Endothelial cell of umbilical vein (primary cell): ENCODE measurements around the gene DCX. TPM values are rescaled to one million over a fixed set of nuclear protein-coding genes. Genes with fewer than 3 reads are reported as not detected.

Source experiments
- BruUV-seq: library from RNA; stranded (reverse); fragments of 400-500 nt; replicated peaks from 2 replicates; lab custom pipeline; 2021; lab: Mats Ljungman, UMichigan
- CTCF ChIA-PET: fragments of 300-600, 350-600 bp; sonication (Branson Sonifier 250); formaldehyde crosslinking; loops from one replicate; lab custom pipeline; 2021; ENCODE audit warnings: antibody characterized with exemption, inconsistent platforms; lab: Charles Lee
- POLR2A ChIA-PET: fragments of 300-600, 350-600 bp; sonication (Branson Sonifier 250); formaldehyde crosslinking; loops from one replicate; lab custom pipeline; 2021; ENCODE audit warnings: antibody characterized with exemption, inconsistent platforms; lab: Charles Lee
- DNase-seq: peaks from one replicate; pipeline ENCODE4 v3.0.0-alpha.2; 2011; ENCODE audit warnings: low read depth, low spot score
- FAIRE-seq: peaks from 2 replicates; lab custom pipeline; 2011; peaks lifted over from hg19 to GRCh38; lab: Jason Lieb, UNC
- H2AFZ ChIP-seq: 2 replicates; pipeline ENCODE4 v1.6.0; 2012; ENCODE audit warnings: low read depth, low read length, control low read depth, inconsistent platforms
- H3K27ac ChIP-seq: 2 replicates; pipeline ENCODE4 v1.5.1; 2011; ENCODE audit warnings: low read depth, mild to moderate bottlenecking, control low read depth, low read length, moderate library complexity; ENCODE audit not compliant: insufficient read depth
- H3K27me3 ChIP-seq, 2 experiments: 2 replicates each; pipeline versions ENCODE4 v1.6.0 to v1.6.1; 2011; ENCODE audit warnings: low read length in 2 of 2, mixed read lengths in 1 of 2; ENCODE audit not compliant: control insufficient read depth in 2 of 2, insufficient read depth in 2 of 2
- H3K36me3 ChIP-seq, 2 experiments: 2 replicates in 1 of 2; 3 replicates in 1 of 2; pipeline ENCODE4 v1.5.1; 2011; ENCODE audit warnings: low read length in 2 of 2, mild to moderate bottlenecking in 1 of 2, moderate library complexity in 1 of 2; ENCODE audit not compliant: control insufficient read depth in 2 of 2, insufficient read depth in 2 of 2; ENCODE audit errors: extremely low read depth in 1 of 2
- H3K4me1 ChIP-seq: 3 replicates; pipeline ENCODE4 v1.5.1; 2011; ENCODE audit warnings: mild to moderate bottlenecking, low read length; ENCODE audit not compliant: control insufficient read depth, insufficient read depth; ENCODE audit errors: extremely low read depth
- H3K4me2 ChIP-seq: 2 replicates; pipeline ENCODE4 v1.6.1; 2011; ENCODE audit warnings: low read length, control low read depth, mixed read lengths; ENCODE audit not compliant: insufficient read depth
- H3K4me3 ChIP-seq, 3 experiments: fragments of 200-600 bp in 1 of 3; sonication (generic), shearing (Covaris generic) in 1 of 3; replicated peaks in 1 of 3; 2 replicates each; pipeline ENCODE4 v1.5.1; 2011 to 2016; ENCODE audit warnings: control low read depth in 3 of 3, low read length in 3 of 3, mild to moderate bottlenecking in 2 of 3, inconsistent platforms in 1 of 3, low read depth in 1 of 3, moderate library complexity in 1 of 3; ENCODE audit not compliant: insufficient read depth in 1 of 3
- H3K79me2 ChIP-seq: 2 replicates; pipeline ENCODE4 v1.6.0; 2012; ENCODE audit warnings: low read length, inconsistent platforms; ENCODE audit not compliant: control insufficient read depth, insufficient read depth
- H3K9ac ChIP-seq: replicated peaks from 2 replicates; pipeline ENCODE3; 2011; ENCODE audit warnings: low read length, control low read depth; ENCODE audit not compliant: insufficient read depth; ENCODE audit errors: extremely low read depth
- H3K9me1 ChIP-seq: replicated peaks from 3 replicates; pipeline ENCODE4 v1.6.0; 2011; ENCODE audit warnings: mild to moderate bottlenecking, low read length; ENCODE audit not compliant: control insufficient read depth, insufficient read depth; ENCODE audit errors: extremely low read depth
- H3K9me3 ChIP-seq: replicated peaks from 2 replicates; pipeline ENCODE4 v1.5.1; 2012; ENCODE audit warnings: low read length, inconsistent platforms; ENCODE audit not compliant: control insufficient read depth, insufficient read depth
- H4K20me1 ChIP-seq: replicated peaks from 2 replicates; pipeline ENCODE3; 2011; ENCODE audit warnings: mild to moderate bottlenecking, low read length; ENCODE audit not compliant: control insufficient read depth, insufficient read depth; ENCODE audit errors: extremely low read depth
- EZH2 ChIP-seq: IDR thresholded peaks from 2 replicates; pipeline ENCODE4 v1.6.1; 2012; ENCODE audit warnings: borderline replicate concordance, low read depth, mild to moderate bottlenecking, moderate library complexity, low read length, inconsistent platforms; ENCODE audit not compliant: severe bottlenecking
- FOS ChIP-seq: IDR thresholded peaks from 2 replicates; pipeline ENCODE4 v1.6.1; 2011; ENCODE audit warnings: mild to moderate bottlenecking, low read length, moderate library complexity, borderline replicate concordance; ENCODE audit not compliant: insufficient read depth
- GATA2 ChIP-seq: IDR thresholded peaks from 2 replicates; pipeline ENCODE4 v1.7.0; 2011; ENCODE audit warnings: low read depth, mild to moderate bottlenecking, moderate library complexity, mixed read lengths, low read length; ENCODE audit not compliant: insufficient read length, insufficient read depth
- JUN ChIP-seq: IDR thresholded peaks from 2 replicates; pipeline ENCODE4 v1.6.1; 2011; ENCODE audit warnings: borderline replicate concordance, low read depth; ENCODE audit not compliant: insufficient read length, insufficient read depth
- MYC ChIP-seq: IDR thresholded peaks from one replicate; pipeline ENCODE4 v1.6.1; 2011; ENCODE audit warnings: mild to moderate bottlenecking, low read depth, low read length
- POLR2A ChIP-seq: IDR thresholded peaks from 2 replicates; pipeline ENCODE4 v1.6.1; 2012; ENCODE audit warnings: low read depth, mild to moderate bottlenecking, control low read depth, low read length
- POLR2AphosphoS5 ChIP-seq: IDR thresholded peaks from 2 replicates; pipeline ENCODE4 v1.6.1; 2012; ENCODE audit warnings: low read depth, mild to moderate bottlenecking, control low read depth, low read length, moderate library complexity; ENCODE audit not compliant: insufficient read depth
- dilution Hi-C: fragments of 300-500 bp; cut with MboI; formaldehyde crosslinking; loops from one replicate; pipeline ENCODE4 v1.15.0; 2019; ENCODE audit warnings: low sequenced_read_pairs; ENCODE audit not compliant: extremely low pct_ligation_motif_present
- intact Hi-C: fragments of 100-400 bp; cut with micrococcal nuclease; formaldehyde crosslinking; loops from one replicate; pipeline ENCODE4 v1.10.0; 2022
- polyA plus RNA-seq, 4 experiments: library from polyadenylated mRNA; depleted of rRNA in 3 of 4; stranded (reverse) in 3 of 4; unstranded in 1 of 4; fragments of >200 nt; gene quantifications; 2 replicates each; pipeline versions ENCODE4 v1.2.1 to v1.2.3, GENCODE V29; 2011 to 2012; ENCODE audit warnings: missing spikeins in 1 of 4
- total RNA-seq: library from RNA; stranded (reverse); gene quantifications from 2 replicates; pipeline ENCODE4 v1.2.3, GENCODE V29; 2021
- TF ChIP-seq, protein P1 (sequence below): IDR thresholded peaks from 2 replicates; pipeline ENCODE4 v1.6.1; 2011; ENCODE audit not compliant: insufficient read depth, insufficient read length
- TF ChIP-seq, protein P2 (sequence below), 2 donors: IDR thresholded peaks; 1 replicate in 1 of 2; 2 replicates in 1 of 2; pipeline ENCODE4 v1.5.1; 2011; ENCODE audit warnings: low read length in 2 of 2, mild to moderate bottlenecking in 2 of 2, moderate library complexity in 2 of 2, control low read depth in 1 of 2, inconsistent platforms in 1 of 2, low read depth in 1 of 2; ENCODE audit not compliant: insufficient read depth in 1 of 2; ENCODE audit errors: extremely low read depth in 1 of 2

Gene DCX
- total and polyA plus RNA-seq, 2 donors (not counting 3 experiments of a cell fraction or from before 2014, with no cell fraction given) = not detected

DNA sequence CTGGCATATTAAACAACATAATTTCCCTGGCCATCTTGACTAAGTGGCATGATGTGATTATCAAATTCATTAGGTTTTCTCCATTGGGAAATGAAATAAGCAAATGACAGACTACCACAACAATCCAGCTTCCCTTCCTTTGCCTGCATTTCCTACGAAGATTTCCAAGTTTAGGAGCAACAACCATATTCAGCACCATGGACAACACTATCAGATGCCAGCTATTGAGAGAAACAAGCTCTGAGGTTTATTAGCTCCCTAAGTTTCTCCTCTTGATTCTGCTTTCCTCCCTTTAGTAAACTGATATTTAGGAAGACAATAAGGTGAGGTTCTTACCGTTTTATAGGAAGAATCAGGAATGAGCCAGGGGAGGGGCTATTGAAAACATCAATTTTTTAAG is 36.2 kb downstream of the DCX start:
- H3K4me1 ChIP-seq = no peaks in the 10 kb centered on the region
- DNase-seq (no peak), FAIRE-seq (no peak)
- TF ChIP-seq, protein P1, sequence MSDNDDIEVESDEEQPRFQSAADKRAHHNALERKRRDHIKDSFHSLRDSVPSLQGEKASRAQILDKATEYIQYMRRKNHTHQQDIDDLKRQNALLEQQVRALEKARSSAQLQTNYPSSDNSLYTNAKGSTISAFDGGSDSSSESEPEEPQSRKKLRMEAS = no peak
- TF ChIP-seq JUN = no peak
- TF ChIP-seq FOS = no peak
- TF ChIP-seq, protein P2, sequence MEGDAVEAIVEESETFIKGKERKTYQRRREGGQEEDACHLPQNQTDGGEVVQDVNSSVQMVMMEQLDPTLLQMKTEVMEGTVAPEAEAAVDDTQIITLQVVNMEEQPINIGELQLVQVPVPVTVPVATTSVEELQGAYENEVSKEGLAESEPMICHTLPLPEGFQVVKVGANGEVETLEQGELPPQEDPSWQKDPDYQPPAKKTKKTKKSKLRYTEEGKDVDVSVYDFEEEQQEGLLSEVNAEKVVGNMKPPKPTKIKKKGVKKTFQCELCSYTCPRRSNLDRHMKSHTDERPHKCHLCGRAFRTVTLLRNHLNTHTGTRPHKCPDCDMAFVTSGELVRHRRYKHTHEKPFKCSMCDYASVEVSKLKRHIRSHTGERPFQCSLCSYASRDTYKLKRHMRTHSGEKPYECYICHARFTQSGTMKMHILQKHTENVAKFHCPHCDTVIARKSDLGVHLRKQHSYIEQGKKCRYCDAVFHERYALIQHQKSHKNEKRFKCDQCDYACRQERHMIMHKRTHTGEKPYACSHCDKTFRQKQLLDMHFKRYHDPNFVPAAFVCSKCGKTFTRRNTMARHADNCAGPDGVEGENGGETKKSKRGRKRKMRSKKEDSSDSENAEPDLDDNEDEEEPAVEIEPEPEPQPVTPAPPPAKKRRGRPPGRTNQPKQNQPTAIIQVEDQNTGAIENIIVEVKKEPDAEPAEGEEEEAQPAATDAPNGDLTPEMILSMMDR (IDR thresholded peaks at IDR 0.05; ENCODE audit: extremely low read depth in 1 of 2, insufficient read depth in 1 of 2, low read depth in 1 of 2, low read length in 2 of 2) = no peak
- no peak for TF ChIP-seq GATA2
- TF ChIP-seq MYC = no peak
- no peak for TF ChIP-seq POLR2AphosphoS5
- no peak for TF ChIP-seq POLR2A
- TF ChIP-seq EZH2 = no peak
- no peaks in the 10 kb centered on the region for H4K20me1 ChIP-seq
- dilution Hi-C loops = no loop called here
- POLR2A ChIA-PET = no interaction called here
- no peaks in the 10 kb centered on the region for H3K27me3 ChIP-seq
- no peak overlapping the region for H3K27ac ChIP-seq
- no peaks in the 10 kb centered on the region for H3K9me3 ChIP-seq
- no peak overlapping the region for H3K9ac ChIP-seq
- no peak overlapping the region for H3K4me3 ChIP-seq
- H3K36me3 ChIP-seq = no peaks in the 10 kb centered on the region
- no peaks in the 10 kb centered on the region for H3K9me1 ChIP-seq
- H2AFZ ChIP-seq = no peak overlapping the region
- CTCF ChIA-PET = no interaction called here
- intact Hi-C loops = no loop called here
- H3K79me2 ChIP-seq = no peaks in the 10 kb centered on the region
- BruUV-seq = no TSS peak
- no peak overlapping the region for H3K4me2 ChIP-seq
